ENCODE data around the gene TSEN54.

- TF ChIP-seq CTCF (IDR thresholded peaks at IDR 0.05; ENCODE audit: borderline replicate concordance, extremely low read depth, low read length, poor library complexity, severe bottlenecking) (no peak), EZH2 (IDR thresholded peaks at IDR 0.05; ENCODE audit: borderline replicate concordance, low read depth, low read length, severe bottlenecking) (no peak)
Observed at GRCh38 chr17:75491680-75492079, 24.6 kb upstream of the TSEN54 start.
